HEK293 (cell line): ENCODE measurements around the gene C2orf81.

ENCODE experiments used
- CTCF ChIA-PET: fragments of 350-600 bp; formaldehyde crosslinking; extraction: SDS; loops from one replicate; lab custom pipeline; 2021; ENCODE audit warnings: antibody characterized with exemption; lab: Yijun Ruan, JAX
- POLR2A ChIA-PET: fragments of 300-600 bp; formaldehyde crosslinking; extraction: SDS; loops from one replicate; lab custom pipeline; 2020; ENCODE audit warnings: antibody characterized with exemption, inconsistent platforms; lab: Yijun Ruan, JAX
- H3K27ac ChIP-seq: fragments of 200-500 bp; sonication (Bioruptor generic); 2 replicates; pipeline ENCODE4 v1.5.1; 2014; ENCODE audit warnings: low read depth, low read length, control low read depth, inconsistent platforms; ENCODE audit errors: extremely low read depth
- H3K36me3 ChIP-seq, 2 experiments: fragments of 200-500 bp in 1 of 2; sonication (Bioruptor generic) in 1 of 2; 1 replicate in 1 of 2; 2 replicates in 1 of 2; pipeline ENCODE4 v1.5.1; 2014 to 2017; ENCODE audit warnings: inconsistent platforms in 2 of 2, low read length in 2 of 2; ENCODE audit not compliant: control insufficient read depth in 2 of 2, insufficient read depth in 1 of 2
- H3K4me1 ChIP-seq: fragments of 200-500 bp; sonication (Bioruptor generic); 2 replicates; pipeline ENCODE4 v1.5.1; 2014; ENCODE audit warnings: mild to moderate bottlenecking, low read length, inconsistent platforms; ENCODE audit not compliant: control insufficient read depth, insufficient read depth
- H3K4me3 ChIP-seq: 2 replicates; pipeline ENCODE4 v1.5.1; 2011; ENCODE audit warnings: low read depth, mild to moderate bottlenecking, control low read depth, low read length, moderate library complexity
- H3K9me3 ChIP-seq: fragments of 200-500 bp; sonication (Bioruptor generic); 2 replicates; pipeline ENCODE4 v1.5.1; 2014; ENCODE audit warnings: low read depth, low read length, inconsistent platforms; ENCODE audit not compliant: control insufficient read depth, insufficient read depth
- ELK4 ChIP-seq: IDR thresholded peaks from 2 replicates; pipeline ENCODE4 v1.6.1; 2011; ENCODE audit warnings: mild to moderate bottlenecking, low read depth, low read length, borderline replicate concordance
- GLI2 ChIP-seq: fragments of 450-650 bp; formaldehyde crosslinking; IDR thresholded peaks from 2 replicates; pipeline ENCODE4; 2017; ENCODE audit warnings: missing biosample characterization, missing genetic modification characterization, low read depth, borderline replicate concordance
- HOXA7 ChIP-seq: sonication (generic); formaldehyde crosslinking; IDR thresholded peaks from 2 replicates; pipeline ENCODE4 v1.8.1; 2022; ENCODE audit warnings: missing genetic modification reagents, borderline replicate concordance
- HOXC10 ChIP-seq: sonication (generic); formaldehyde crosslinking; IDR thresholded peaks from 2 replicates; pipeline ENCODE4 v1.8.1; 2023; ENCODE audit warnings: mild to moderate bottlenecking, missing genetic modification reagents
- PRDM4 ChIP-seq: fragments of 450-650 bp; formaldehyde crosslinking; IDR thresholded peaks from 2 replicates; pipeline ENCODE4 v1.5.1; 2017; ENCODE audit warnings: missing biosample characterization, missing genetic modification characterization
- REST ChIP-seq: fragments of 450-650 bp; formaldehyde crosslinking; IDR thresholded peaks from 2 replicates; pipeline ENCODE4 v1.5.1; 2016; ENCODE audit warnings: missing biosample characterization, missing genetic modification characterization
- SP2 ChIP-seq: fragments of 450-650 bp; formaldehyde crosslinking; IDR thresholded peaks from 2 replicates; pipeline ENCODE4 v1.5.1; 2016; ENCODE audit warnings: missing biosample characterization, missing genetic modification characterization
- SP3 ChIP-seq: fragments of 450-650 bp; formaldehyde crosslinking; IDR thresholded peaks from 2 replicates; pipeline ENCODE4 v1.5.1; 2016; ENCODE audit warnings: missing biosample characterization, missing genetic modification characterization
- TCF7L2 ChIP-seq: IDR thresholded peaks from 2 replicates; pipeline ENCODE4 v1.6.1; 2011; ENCODE audit warnings: low read depth, mild to moderate bottlenecking, inconsistent platforms, low read length, moderate library complexity, borderline replicate concordance
- ZNF155 ChIP-seq: fragments of 450-650 bp; formaldehyde crosslinking; IDR thresholded peaks from 2 replicates; pipeline ENCODE4 v1.5.1; 2016; ENCODE audit warnings: missing biosample characterization, missing genetic modification characterization
- ZNF184 ChIP-seq: fragments of 450-650 bp; IDR thresholded peaks from 2 replicates; pipeline ENCODE4 v1.5.1; 2018; ENCODE audit warnings: missing biosample characterization, mild to moderate bottlenecking, missing genetic modification characterization
- ZNF221 ChIP-seq: fragments of 450-650 bp; formaldehyde crosslinking; IDR thresholded peaks from 2 replicates; pipeline ENCODE4 v1.5.1; 2017; ENCODE audit warnings: missing biosample characterization, missing genetic modification characterization, borderline replicate concordance
- ZNF23 ChIP-seq: fragments of 450-650 bp; formaldehyde crosslinking; IDR thresholded peaks from 2 replicates; pipeline ENCODE4 v1.5.1; 2016; ENCODE audit warnings: missing biosample characterization, missing genetic modification characterization, borderline replicate concordance
- ZNF239 ChIP-seq: fragments of 450-650 bp; formaldehyde crosslinking; IDR thresholded peaks from 2 replicates; pipeline ENCODE4 v1.5.1; 2016; ENCODE audit warnings: missing biosample characterization, missing genetic modification characterization
- ZNF518A ChIP-seq: fragments of 450-650 bp; formaldehyde crosslinking; conservative IDR thresholded peaks from 2 replicates; pipeline ENCODE4 v1.5.1; 2016; ENCODE audit warnings: low read depth, missing biosample characterization, missing genetic modification characterization
- ZNF530 ChIP-seq: fragments of 450-650 bp; formaldehyde crosslinking; IDR thresholded peaks from 2 replicates; pipeline ENCODE4 v1.5.1; 2016; ENCODE audit warnings: low read depth, missing biosample characterization, missing genetic modification characterization
- ZNF596 ChIP-seq: fragments of 450-650 bp; IDR thresholded peaks from 2 replicates; pipeline ENCODE4 v1.5.0; 2018; ENCODE audit warnings: missing biosample characterization, mild to moderate bottlenecking, missing genetic modification characterization, moderate library complexity
- ZNF600 ChIP-seq: fragments of 450-650 bp; formaldehyde crosslinking; IDR thresholded peaks from 2 replicates; pipeline ENCODE4 v1.5.1; 2016; ENCODE audit warnings: missing biosample characterization, missing genetic modification characterization
- ZNF610 ChIP-seq: fragments of 450-650 bp; formaldehyde crosslinking; IDR thresholded peaks from 2 replicates; pipeline ENCODE4 v1.5.1; 2016; ENCODE audit warnings: missing biosample characterization, missing genetic modification characterization, borderline replicate concordance
- ZNF792 ChIP-seq: fragments of 450-650 bp; formaldehyde crosslinking; IDR thresholded peaks from 2 replicates; pipeline ENCODE4 v1.5.1; 2016; ENCODE audit warnings: missing biosample characterization, missing genetic modification characterization

The C2orf81 gene

GRCh38 chr2:74378007-74378406, 43.4 kb downstream of the C2orf81 start:
- ChIA-PET POLR2A (no interaction called here), CTCF (interaction anchor here (0.6 kb wide), 1 partner anchor 558 kb away, joined by 5 read pairs; no protein-coding TSS in a partner anchor)
- Histone ChIP-seq H3K27ac (no peak overlapping the region), H3K9me3 (no peaks in the 10 kb centered on the region), H3K4me3 (no peak overlapping the region), H3K4me1 (peaks cover 23% of the 10 kb centered on the region)
- no peak for TF ChIP-seq ZNF221
- no peak for TF ChIP-seq ZNF23 (tag by site-specific recombination)
- no peak for TF ChIP-seq SP2
- TF ChIP-seq TCF7L2: no peak
- no peak for TF ChIP-seq HOXC10
- no peak for TF ChIP-seq GLI2 (tag by site-specific recombination)
- TF ChIP-seq ELK4: no peak
- no peak for TF ChIP-seq ZNF184 (tag by site-specific recombination)
- no peak for TF ChIP-seq ZNF530
- TF ChIP-seq ZNF610 (tag by site-specific recombination): no peak
- TF ChIP-seq HOXA7 (CRISPR knock-in tag): no peak
- no peak for TF ChIP-seq ZNF596 (tag by site-specific recombination)
- TF ChIP-seq ZNF600 (tag by site-specific recombination): no peak
- no peak for TF ChIP-seq REST (tag by site-specific recombination)
- TF ChIP-seq ZNF155: no peak
- no peak for TF ChIP-seq SP3 (tag by site-specific recombination)
- TF ChIP-seq ZNF518A: no peak
- no peak for TF ChIP-seq ZNF792 (tag by site-specific recombination)
- TF ChIP-seq PRDM4 (tag by site-specific recombination): no peak
- TF ChIP-seq ZNF239 (tag by site-specific recombination): no peak
- TF ChIP-seq, all 188 proteins: peak for 0
- peaks cover 0 to 26% of the 10 kb centered on the region in 2 experiments; a peak in 1 of 3 replicates for H3K36me3 ChIP-seq
